HepG2 (cell line): ENCODE measurements around the gene SLC25A18. TPM values are rescaled to one million over a fixed set of nuclear protein-coding genes. Genes with fewer than 3 reads are reported as not detected.

ENCODE experiments used
- ATF4 ChIP-seq, 2 experiments: fragments of 450-650 bp in 1 of 2; sonication (generic) in 1 of 2; formaldehyde crosslinking; IDR thresholded peaks; 2 replicates each; pipeline versions ENCODE4 v1.5.0 to v1.8.0; 2020 to 2022; ENCODE audit warnings: mild to moderate bottlenecking in 1 of 2, missing genetic modification reagents in 1 of 2
- ATF7-NPFF ChIP-seq: sonication (generic); formaldehyde crosslinking; IDR thresholded peaks from 2 replicates; pipeline ENCODE4 v1.8.1; 2023; ENCODE audit warnings: mild to moderate bottlenecking, low read depth, missing genetic modification reagents, moderate library complexity
- DR1 ChIP-seq: sonication (generic); formaldehyde crosslinking; IDR thresholded peaks from 2 replicates; pipeline ENCODE4 v1.8.0; 2021; ENCODE audit warnings: mild to moderate bottlenecking, missing genetic modification reagents, inconsistent platforms
- EP300 ChIP-seq, 3 experiments: sonication (generic) in 1 of 3; formaldehyde crosslinking in 1 of 3; IDR thresholded peaks; 2 replicates each; pipeline versions ENCODE4 v1.5.1 to v1.6.1; 2011 to 2020; ENCODE audit warnings: low read depth in 2 of 3, low read length in 2 of 3, borderline replicate concordance in 1 of 3, improper control_type of control experiment in 1 of 3, mild to moderate bottlenecking in 1 of 3, missing genetic modification reagents in 1 of 3, moderate library complexity in 1 of 3
- JUND ChIP-seq: sonication (generic); formaldehyde crosslinking; IDR thresholded peaks from 2 replicates; pipeline ENCODE4 v1.8.0; 2022; ENCODE audit warnings: mild to moderate bottlenecking, missing genetic modification reagents
- KDM5A ChIP-seq: fragments of 200-600 bp; sonication (generic); IDR thresholded peaks from 2 replicates; pipeline ENCODE4 v1.7.0; 2018; ENCODE audit warnings: antibody characterized with exemption, mild to moderate bottlenecking, low read length, borderline replicate concordance
- KLF12 ChIP-seq: sonication (generic); formaldehyde crosslinking; IDR thresholded peaks from 2 replicates; pipeline ENCODE4 v1.4.0; 2020; ENCODE audit warnings: missing genetic modification reagents, borderline replicate concordance
- MAFG ChIP-seq: sonication (generic); formaldehyde crosslinking; IDR thresholded peaks from 2 replicates; pipeline ENCODE4 v1.5.1; 2020; ENCODE audit warnings: mild to moderate bottlenecking, missing genetic modification reagents
- MIER2 ChIP-seq: IDR thresholded peaks from 2 replicates; pipeline ENCODE4 v1.6.1; 2016; ENCODE audit warnings: missing biosample characterization, missing genetic modification reagents
- MYC ChIP-seq: sonication (generic); formaldehyde crosslinking; IDR thresholded peaks from 2 replicates; pipeline ENCODE4 v1.9.0; 2021; ENCODE audit warnings: missing genetic modification reagents, borderline replicate concordance
- RNF2 ChIP-seq: fragments of 450-650 bp; conservative IDR thresholded peaks from 2 replicates; pipeline ENCODE4 v1.6.1; 2016; ENCODE audit warnings: low read depth
- RXRB ChIP-seq: IDR thresholded peaks from 2 replicates; pipeline ENCODE4 v1.6.1; 2016; ENCODE audit warnings: borderline replicate concordance, missing genetic modification reagents, missing compliant biosample characterization
- SYNCRIP ChIP-seq: fragments of 200-400 bp; formaldehyde crosslinking; IDR thresholded peaks from 2 replicates; pipeline ENCODE4 v1.6.1; 2018; ENCODE audit warnings: mild to moderate bottlenecking, low read depth, low read length; ENCODE audit not compliant: insufficient read depth
- TCF7 ChIP-seq: sonication (generic); IDR thresholded peaks from 2 replicates; pipeline ENCODE4 v1.6.1; 2016; ENCODE audit warnings: antibody characterized with exemption, low read depth
- TFAP4 ChIP-seq: sonication (generic); IDR thresholded peaks from 2 replicates; pipeline ENCODE4 v1.6.1; 2016; ENCODE audit warnings: low read depth, borderline replicate concordance
- XRCC5 ChIP-seq: fragments of 200-400 bp; formaldehyde crosslinking; optimal IDR thresholded peaks from 2 replicates; pipeline ENCODE3; 2017; ENCODE audit warnings: mild to moderate bottlenecking, low read length
- ZBTB8A ChIP-seq: sonication (generic); formaldehyde crosslinking; IDR thresholded peaks from 2 replicates; pipeline ENCODE4 v1.4.0; 2020; ENCODE audit warnings: mild to moderate bottlenecking, low read depth, missing genetic modification reagents, borderline replicate concordance
- ZFP90 ChIP-seq: sonication (generic); formaldehyde crosslinking; IDR thresholded peaks from 2 replicates; pipeline ENCODE4 v1.8.0; 2022; ENCODE audit warnings: missing genetic modification reagents, mild to moderate bottlenecking, inconsistent platforms, borderline replicate concordance
- ZNF256 ChIP-seq: sonication (generic); formaldehyde crosslinking; conservative IDR thresholded peaks from 2 replicates; pipeline ENCODE4 v1.4.0; 2020; ENCODE audit warnings: missing genetic modification reagents
- ZNF333 ChIP-seq: sonication (generic); formaldehyde crosslinking; IDR thresholded peaks from 2 replicates; pipeline ENCODE4 v1.4.0; 2020; ENCODE audit warnings: mild to moderate bottlenecking, missing genetic modification reagents, borderline replicate concordance
- ZNF547 ChIP-seq: sonication (generic); formaldehyde crosslinking; IDR thresholded peaks from 2 replicates; pipeline ENCODE4 v1.5.1; 2020; ENCODE audit warnings: mild to moderate bottlenecking, missing genetic modification reagents
- ZNF839 ChIP-seq: sonication (generic); formaldehyde crosslinking; IDR thresholded peaks from 2 replicates; pipeline ENCODE4 v1.4.0; 2020; ENCODE audit warnings: missing genetic modification reagents, mild to moderate bottlenecking, borderline replicate concordance
- polyA plus RNA-seq, 8 experiments: library from polyadenylated mRNA; depleted of rRNA in 3 of 8; stranded (reverse) in 7 of 8; unstranded in 1 of 8; fragments of >200 nt; fragmentation: Illumina TruSeq in 4 of 8; extraction: Trizol in 4 of 8; gene quantifications; 2 replicates each; pipeline versions ENCODE4 v1.2.1 to v1.2.3, GENCODE V29; 2011 to 2016; ENCODE audit warnings: low read depth in 4 of 8, missing spikeins in 1 of 8, mixed read lengths in 1 of 8; ENCODE audit not compliant: insufficient read depth in 1 of 8
- total RNA-seq, 5 experiments: library from RNA; depleted of rRNA; stranded (reverse); fragments of >200 nt; fragmentation: Illumina TruSeq; extraction: Trizol; gene quantifications; 2 replicates each; pipeline ENCODE4 v1.2.3, GENCODE V29; 2016; ENCODE audit warnings: low read depth in 1 of 5

The SLC25A18 gene
- total and polyA plus RNA-seq, 2 of the 13 experiments (the other 11 are each of a cell fraction or from before 2014, with no cell fraction given): 0.28 to 0.75 TPM

GRCh38 chr22:17628406-17629172, 65.3 kb downstream of the SLC25A18 start, which contains the start of gene ATP6V1E1 (continued):
- TF ChIP-seq TFAP4: peak; percentile 88; the same call in 1 of the 2 replicates
- peak; percentile 96 for TF ChIP-seq KDM5A
- peak; percentile 68; the same call in 1 of the 2 replicates for TF ChIP-seq ZNF839 (CRISPR knock-in tag)
- TF ChIP-seq ZNF547: peak; percentile 50; the same call in 1 of the 2 replicates
- 0 out of 2 replicates have a peak, but pooled peaks have one; percentile 39 for TF ChIP-seq ATF7-NPFF (CRISPR knock-in tag)
- no peak for TF ChIP-seq SYNCRIP
- peak; percentile 54; the same call in 1 of the 2 replicates for TF ChIP-seq KLF12 (CRISPR knock-in tag)
- peak; percentile 79 for TF ChIP-seq XRCC5
- TF ChIP-seq ZNF256 (CRISPR knock-in tag): 0 out of 2 replicates have a peak, but pooled peaks have one; percentile 64
- TF ChIP-seq MIER2 (CRISPR knock-in tag): no peak
- TF ChIP-seq RXRB (CRISPR knock-in tag): no peak
- TF ChIP-seq JUND (CRISPR knock-in tag): no peak
- peak; percentile 19; the same call in 1 of the 2 replicates for TF ChIP-seq MYC (CRISPR knock-in tag)
- TF ChIP-seq MAFG (CRISPR knock-in tag): no peak
- no peak for TF ChIP-seq ATF4 (CRISPR knock-in tag; IDR thresholded peaks at IDR 0.05)
- peak; percentile 39; the same call in 1 of the 2 replicates for TF ChIP-seq ZFP90 (CRISPR knock-in tag)
- peak; percentile 70; the same call in 1 of the 2 replicates for TF ChIP-seq ZNF333
- no peak for TF ChIP-seq ZBTB8A (CRISPR knock-in tag)
- no peak for TF ChIP-seq DR1 (CRISPR knock-in tag)
- TF ChIP-seq EP300 (IDR thresholded peaks at IDR 0.05; ENCODE audit: low read depth in 2 of 2, low read length in 2 of 2): no peak
- TF ChIP-seq EP300 (CRISPR knock-in tag; IDR thresholded peaks at IDR 0.05; ENCODE audit: borderline replicate concordance): no peak
- TF ChIP-seq RNF2: no peak
- no peak for TF ChIP-seq TCF7
